GM18951 (cell line): ENCODE measurements around the gene TOGARAM2.

Source experiments
- POLR2A ChIP-seq: IDR thresholded peaks from 4 replicates; pipeline ENCODE4 v1.6.1; 2011; ENCODE audit warnings: mild to moderate bottlenecking; ENCODE audit not compliant: insufficient read length, insufficient read depth; ENCODE audit errors: extremely low read depth
- in situ Hi-C: fragments of 300-500 bp; cut with MboI; formaldehyde crosslinking; loops from one replicate; pipeline ENCODE4 v1.12.0; 2022; ENCODE audit warnings: low sequenced_read_pairs, mixed read lengths, inconsistent platforms; ENCODE audit not compliant: unreplicated experiment

The TOGARAM2 gene

GRCh38 chr2:28981620-28982376, 700 bp downstream of the TOGARAM2 start:
- in situ Hi-C loops: no loop called here
- no peak for TF ChIP-seq POLR2A

- TF ChIP-seq POLR2A: no peak
- in situ Hi-C loops: no loop called here
Observed at GRCh38 chr2:28982381-28982950, 1.4 kb downstream of the TOGARAM2 start.

GRCh38 chr2:28986429-28986828, 5.3 kb downstream of the TOGARAM2 start:
- in situ Hi-C loops: no loop called here
- TF ChIP-seq POLR2A: no peak

- TF ChIP-seq POLR2A: no peak
- in situ Hi-C loops: no loop called here
Observed at GRCh38 chr2:28989973-28990372, 8.9 kb downstream of the TOGARAM2 start.

GRCh38 chr2:28990445-28990844, 9.3 kb downstream of the TOGARAM2 start:
- TF ChIP-seq POLR2A: no peak
- in situ Hi-C loops: no loop called here

- in situ Hi-C loops: no loop called here
- no peak for TF ChIP-seq POLR2A
Observed at GRCh38 chr2:28991021-28991420, 9.9 kb downstream of the TOGARAM2 start.

- in situ Hi-C loops: no loop called here
- no peak for TF ChIP-seq POLR2A
Observed at GRCh38 chr2:28991460-28991859, 10.4 kb downstream of the TOGARAM2 start.

GRCh38 chr2:28993206-28993960, 12.3 kb downstream of the TOGARAM2 start:
- no peak for TF ChIP-seq POLR2A
- in situ Hi-C loops: no loop called here

- in situ Hi-C loops: no loop called here
- no peak for TF ChIP-seq POLR2A
Observed at GRCh38 chr2:28994074-28994473, 13.0 kb downstream of the TOGARAM2 start.

- in situ Hi-C loops: no loop called here
- no peak for TF ChIP-seq POLR2A
Observed at GRCh38 chr2:28994679-28995078, 13.6 kb downstream of the TOGARAM2 start.

GRCh38 chr2:28995765-28996750, 15.0 kb downstream of the TOGARAM2 start:
- TF ChIP-seq POLR2A: no peak
- in situ Hi-C loops: no loop called here

GRCh38 chr2:28997237-28997846, 16.2 kb downstream of the TOGARAM2 start:
- in situ Hi-C loops: no loop called here
- no peak for TF ChIP-seq POLR2A
